ENCODE results near the gene OLFM3.

Gene OLFM3

GRCh38 chr1:101996825-101997465 lies at the start of gene OLFM3:
Gene OLFM3 (minus strand): TSS chr1:101996926.
- DNase-seq (ENCODE audit: extremely low read depth, low read depth), result no peak
- no peak for TF ChIP-seq CTCF (IDR thresholded peaks at IDR 0.05; ENCODE audit: low read depth, low read length)

GRCh38 chr1:102045752-102046151 lies 49.0 kb upstream of the OLFM3 start:
- no peak for TF ChIP-seq CTCF (IDR thresholded peaks at IDR 0.05; ENCODE audit: low read depth, low read length)
- DNase-seq (ENCODE audit: extremely low read depth, low read depth), result no peak

- no peak for TF ChIP-seq CTCF (IDR thresholded peaks at IDR 0.05; ENCODE audit: low read depth, low read length)
- no peak for DNase-seq (ENCODE audit: extremely low read depth, low read depth)
These were observed 35.8 kb upstream of the OLFM3 start for GRCh38 chr1:102032534-102032933.

GRCh38 chr1:102019530-102019929 lies 22.8 kb upstream of the OLFM3 start:
- DNase-seq (ENCODE audit: extremely low read depth, low read depth), result no peak
- no peak for TF ChIP-seq CTCF (IDR thresholded peaks at IDR 0.05; ENCODE audit: low read depth, low read length)

- no peak for TF ChIP-seq CTCF (IDR thresholded peaks at IDR 0.05; ENCODE audit: low read depth, low read length)
- no peak for DNase-seq (ENCODE audit: extremely low read depth, low read depth)
These were observed 19.0 kb upstream of the OLFM3 start for GRCh38 chr1:102015728-102016127.

GRCh38 chr1:102002057-102002456 lies 5.3 kb upstream of the OLFM3 start:
- DNase-seq (ENCODE audit: extremely low read depth, low read depth), result no peak
- TF ChIP-seq CTCF (IDR thresholded peaks at IDR 0.05; ENCODE audit: low read depth, low read length), result no peak

- no peak for TF ChIP-seq CTCF (IDR thresholded peaks at IDR 0.05; ENCODE audit: low read depth, low read length)
- no peak for DNase-seq (ENCODE audit: extremely low read depth, low read depth)
These were observed 561 bp downstream of the OLFM3 start for GRCh38 chr1:101995984-101996745.

Data from AG09319 (cell line).